IMR-90 (cell line): ENCODE data around the gene PARD6G. TPM values are rescaled to one million over a fixed set of nuclear protein-coding genes. Genes with fewer than 3 reads are reported as not detected.

Experiments
- ATAC-seq: fragments of 200-7000 bp; cut with Tn5 transposase; 2 replicates; pipeline ENCODE4 v1.9.1; 2020; ENCODE audit warnings: low read depth, mild to moderate bottlenecking, moderate library complexity
- BruUV-seq: library from RNA; stranded (reverse); fragments of 400-500 nt; replicated peaks from 2 replicates; lab custom pipeline; 2021; lab: Mats Ljungman, UMichigan
- CTCF ChIA-PET: fragments of 300-600 bp; formaldehyde crosslinking; extraction: SDS; loops from one replicate; lab custom pipeline; 2021; ENCODE audit warnings: antibody characterized with exemption; lab: Yijun Ruan, JAX
- POLR2A ChIA-PET: fragments of 300-600 bp; sonication (Branson Sonifier 250); formaldehyde crosslinking; loops from one replicate; lab custom pipeline; 2022; ENCODE audit warnings: antibody characterized with exemption; ENCODE audit not compliant: unreplicated experiment; lab: Charles Lee
- DNase-seq: peaks from one replicate; pipeline ENCODE4 v3.0.0; 2013
- H2AFZ ChIP-seq: replicated peaks from 2 replicates; pipeline ENCODE3; 2013; ENCODE audit warnings: low read length, mild to moderate bottlenecking; ENCODE audit not compliant: poor library complexity
- H2AK5ac ChIP-seq: 2 replicates; pipeline ENCODE4 v1.6.1; 2013; ENCODE audit warnings: low read depth, low read length, inconsistent platforms
- H2AK9ac ChIP-seq: replicated peaks from 2 replicates; pipeline ENCODE3; 2013; ENCODE audit warnings: mild to moderate bottlenecking, low read depth, low read length, moderate library complexity; ENCODE audit not compliant: poor library complexity
- H2BK120ac ChIP-seq: 2 replicates; pipeline ENCODE4 v1.6.1; 2013; ENCODE audit warnings: low read depth, low read length, inconsistent platforms
- H2BK15ac ChIP-seq: 3 replicates; pipeline ENCODE4 v1.6.1; 2013; ENCODE audit warnings: low read depth, low read length, inconsistent platforms
- H2BK20ac ChIP-seq: 2 replicates; pipeline ENCODE4 v1.6.1; 2013; ENCODE audit warnings: low read depth, mild to moderate bottlenecking, inconsistent platforms, low read length, moderate library complexity
- H2BK5ac ChIP-seq: 2 replicates; pipeline ENCODE4 v1.6.1; 2013; ENCODE audit warnings: mild to moderate bottlenecking, low read depth, low read length, inconsistent platforms; ENCODE audit not compliant: poor library complexity, severe bottlenecking
- H3K14ac ChIP-seq: replicated peaks from 2 replicates; pipeline ENCODE4 v1.6.1; 2013; ENCODE audit warnings: low read depth, low read length, inconsistent platforms
- H3K18ac ChIP-seq: 2 replicates; pipeline ENCODE4 v1.6.1; 2013; ENCODE audit warnings: low read depth, low read length, control low read depth
- H3K23ac ChIP-seq: 2 replicates; pipeline ENCODE4 v1.6.1; 2013; ENCODE audit warnings: low read depth, low read length, inconsistent platforms
- H3K27ac ChIP-seq: 2 replicates; pipeline ENCODE4 v1.5.1; 2013; ENCODE audit warnings: mild to moderate bottlenecking, control low read depth, low read length; ENCODE audit not compliant: insufficient read depth
- H3K27me3 ChIP-seq: 2 replicates; pipeline ENCODE4 v1.6.1; 2013; ENCODE audit warnings: low read length; ENCODE audit not compliant: control insufficient read depth, insufficient read depth
- H3K36me3 ChIP-seq: 2 replicates; pipeline ENCODE4 v1.6.1; 2013; ENCODE audit warnings: low read length, mixed read lengths; ENCODE audit not compliant: control insufficient read depth, insufficient read depth
- H3K4ac ChIP-seq: 2 replicates; pipeline ENCODE4 v1.6.1; 2013; ENCODE audit warnings: low read depth, low read length, inconsistent platforms
- H3K4me1 ChIP-seq: 2 replicates; pipeline ENCODE4 v1.6.1; 2013; ENCODE audit warnings: low read length, mixed read lengths; ENCODE audit not compliant: control insufficient read depth, insufficient read depth
- H3K4me2 ChIP-seq: 2 replicates; pipeline ENCODE4 v1.6.1; 2013; ENCODE audit warnings: low read depth, mild to moderate bottlenecking, control low read depth, low read length, moderate library complexity
- H3K4me3 ChIP-seq: 2 replicates; pipeline ENCODE4 v1.5.1; 2013; ENCODE audit warnings: low read depth, mild to moderate bottlenecking, control low read depth, low read length, moderate library complexity; ENCODE audit not compliant: insufficient read depth
- H3K56ac ChIP-seq: 2 replicates; pipeline ENCODE4 v1.6.1; 2013; ENCODE audit warnings: low read length, inconsistent platforms; ENCODE audit not compliant: insufficient read depth; ENCODE audit errors: extremely low read depth
- H3K79me1 ChIP-seq, 2 experiments: 2 replicates each; pipeline ENCODE4 v1.6.1; 2013; ENCODE audit warnings: low read length in 2 of 2, inconsistent platforms in 1 of 2, low read depth in 1 of 2
- H3K9ac ChIP-seq: 2 replicates; pipeline ENCODE4 v1.6.1; 2013; ENCODE audit warnings: low read depth, low read length, control low read depth
- H3K9me1 ChIP-seq: 2 replicates; pipeline ENCODE4 v1.6.1; 2013; ENCODE audit warnings: low read length, inconsistent platforms; ENCODE audit not compliant: insufficient read depth
- H3K9me3 ChIP-seq: 2 replicates; pipeline ENCODE4 v1.6.1; 2013; ENCODE audit warnings: low read length; ENCODE audit not compliant: control insufficient read depth, insufficient read depth
- H4K20me1 ChIP-seq: 2 replicates; pipeline ENCODE4 v1.6.1; 2013; ENCODE audit warnings: low read length, inconsistent platforms; ENCODE audit not compliant: insufficient read depth
- H4K5ac ChIP-seq: 2 replicates; pipeline ENCODE4 v1.6.1; 2013; ENCODE audit warnings: mild to moderate bottlenecking, low read depth, low read length, control low read depth
- H4K8ac ChIP-seq, 2 experiments: 2 replicates each; pipeline ENCODE4 v1.6.1; 2013; ENCODE audit warnings: low read depth in 2 of 2, low read length in 2 of 2, control low read depth in 1 of 2, inconsistent platforms in 1 of 2
- H4K91ac ChIP-seq: 2 replicates; pipeline ENCODE4 v1.6.1; 2013; ENCODE audit warnings: low read depth, low read length, inconsistent platforms; ENCODE audit not compliant: insufficient read depth
- RCOR1 ChIP-seq: IDR thresholded peaks from 2 replicates; pipeline ENCODE4 v1.6.1; 2012; ENCODE audit warnings: mild to moderate bottlenecking, low read length, improper control_type of control experiment; ENCODE audit not compliant: insufficient replicate concordance
- WGBS, 2 experiments: methylation state at CpG; one replicate each; pipeline versions ENCODE4 v1.1.5 to v1.1.7; 2013; ENCODE audit warnings: missing lambda C conversion rate in 2 of 2; ENCODE audit not compliant: insufficient read length in 1 of 2; ENCODE audit errors: extremely low coverage in 2 of 2; 5-methylcytosine and 5-hydroxymethylcytosine counted together
- dilution Hi-C: fragments of 300-500 bp; cut with HindIII; formaldehyde crosslinking; loops from one replicate; pipeline ENCODE4 v1.14.3; 2018; ENCODE audit warnings: low sequenced_read_pairs; ENCODE audit not compliant: unreplicated experiment
- in situ Hi-C: fragments of 300-500 bp; cut with MboI; formaldehyde crosslinking; loops from 3 replicates; pipeline ENCODE4 v1.14.3; 2019; ENCODE audit warnings: low sequenced_read_pairs, inconsistent platforms, mixed read lengths
- intact Hi-C: fragments of 100-400 bp; cut with micrococcal nuclease; formaldehyde crosslinking; loops from 2 replicates; pipeline ENCODE4 v1.10.0; 2022
- polyA plus RNA-seq, 3 experiments: library from polyadenylated mRNA; depleted of rRNA; stranded (reverse); fragments of >200 nt; gene quantifications; 2 replicates each; pipeline ENCODE4 v1.2.3, GENCODE V29; 2012; ENCODE audit warnings: low replicate concordance in 1 of 3
- total RNA-seq: library from RNA; depleted of rRNA; stranded (reverse); fragments of >200 nt; gene quantifications from 2 replicates; pipeline ENCODE4 v1.2.3, GENCODE V29; 2012

Gene PARD6G
- total and polyA plus RNA-seq, 2 of the 4 experiments (the other 2 are of a cell fraction): 2.5 to 4.6 TPM

DNA sequence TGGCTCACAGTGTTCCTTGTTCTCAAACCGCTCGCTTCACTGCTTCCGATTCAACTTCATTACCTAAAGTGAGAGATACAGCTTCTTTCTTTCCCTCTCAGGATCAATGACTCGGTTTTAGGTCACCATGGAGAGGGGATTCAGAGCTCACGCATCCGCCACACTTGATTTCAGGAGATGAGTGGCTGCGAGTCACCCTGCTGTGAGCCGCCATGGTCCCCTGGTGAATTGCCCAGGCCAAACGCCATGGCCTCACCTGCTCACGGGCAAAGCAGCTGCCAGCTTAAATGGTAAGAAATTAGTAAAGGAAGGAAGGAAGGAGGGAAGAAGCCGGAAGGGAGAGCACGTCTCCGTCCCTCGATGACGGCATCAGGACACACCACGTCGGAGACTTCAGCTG lies 77.7 kb downstream of the PARD6G start:
- Histone ChIP-seq H3K4ac (peak overlapping the region; percentile 22; the same call in 1 of the 2 replicates), H4K91ac (no peak overlapping the region), H2AK9ac (peak overlapping the region; percentile 78), H2BK5ac (no peak overlapping the region), H2BK15ac (no peak overlapping the region; the same call in 2 of the 3 replicates), H2BK120ac (no peak overlapping the region), H2AFZ (no peak overlapping the region), H3K4me3 (no peak overlapping the region), H4K20me1 (no peaks in the 10 kb centered on the region; the same call in 1 of the 2 replicates), H3K27ac (no peak overlapping the region), H3K18ac (no peak overlapping the region), H3K36me3 (no peaks in the 10 kb centered on the region), H3K23ac (no peak overlapping the region), H3K9me1 (peaks cover 18% of the 10 kb centered on the region), H3K4me1 (peaks cover 2% of the 10 kb centered on the region; the same call in 1 of the 2 replicates), H3K79me1 (peaks cover 0 to 6% of the 10 kb centered on the region in 2 experiments; a peak in 1 of 4 replicates), H3K9ac (no peak overlapping the region), H4K8ac (no peak overlapping the region), H3K4me2 (no peak overlapping the region), H4K5ac (no peak overlapping the region), H3K27me3 (no peaks in the 10 kb centered on the region), H3K56ac (no peak overlapping the region), H3K9me3 (peaks cover 4% of the 10 kb centered on the region), H2BK20ac (no peak overlapping the region), H3K14ac (no peak overlapping the region), H2AK5ac (no peak overlapping the region)
- intact Hi-C loops (no loop called here), in situ Hi-C loops (no loop called here), dilution Hi-C loops (no loop called here)
- TF ChIP-seq RCOR1: no peak
- ChIA-PET CTCF (interaction anchor here (1.1 kb wide), 1 partner anchor 46 kb away, joined by 3 read pairs; no protein-coding TSS in a partner anchor), POLR2A (no interaction called here)
- no TSS peak for BruUV-seq
- peak; percentile 50 for DNase-seq
- 84% methylated on average over 7 of the region's 17 CpGs; no CpG with 5 or more reads in 1 of the 2 experiments for WGBS, 2 experiments
- ATAC-seq: no peak
